ENCODE measurements around the gene GARIN5A.

The GARIN5A gene

GRCh38 chr19:50432221-50433028 is 44.2 kb downstream of the GARIN5A start, which contains the start of gene MYBPC2:
Gene MYBPC2 (plus strand): TSS chr19:50432892. CDS start chr19:50432954, 62 bp downstream.
- no peak for DNase-seq

- peak; percentile 92 for DNase-seq
Measured at GRCh38 chr19:50431343-50432220, 45.1 kb downstream of the GARIN5A start.

- DNase-seq = no peak
Measured at GRCh38 chr19:50430888-50431342, 45.7 kb downstream of the GARIN5A start.

- no peak for DNase-seq
Measured at GRCh38 chr19:50428772-50429463, 47.7 kb downstream of the GARIN5A start.

- peak; percentile 49 for DNase-seq
Measured at GRCh38 chr19:50427997-50428425, 48.6 kb downstream of the GARIN5A start.

GRCh38 chr19:50427318-50427925 is 49.2 kb downstream of the GARIN5A start:
- DNase-seq = no peak

GRCh38 chr19:50425581-50425980 is 51.1 kb downstream of the GARIN5A start:
- DNase-seq = no peak

GRCh38 chr19:50423279-50424113 is 53.2 kb downstream of the GARIN5A start:
- DNase-seq = no peak

GRCh38 chr19:50422397-50423278 is 54.0 kb downstream of the GARIN5A start:
- no peak for DNase-seq

- DNase-seq = no peak
Measured at GRCh38 chr19:50420808-50421207, 55.8 kb downstream of the GARIN5A start.

- DNase-seq = no peak
Measured at GRCh38 chr19:50420127-50420526, 56.5 kb downstream of the GARIN5A start.

- no peak for DNase-seq
Measured at GRCh38 chr19:50419580-50420035, 57.0 kb downstream of the GARIN5A start.

GRCh38 chr19:50419022-50419579 is 57.5 kb downstream of the GARIN5A start:
- no peak for DNase-seq

- DNase-seq = no peak
Measured at GRCh38 chr19:50418176-50419021, 58.2 kb downstream of the GARIN5A start, which contains the start of gene SPIB. Gene SPIB (plus strand): TSS chr19:50418938. CDS start chr19:50418963, 25 bp downstream.

- DNase-seq = no peak
Measured at GRCh38 chr19:50417111-50418081, 59.3 kb downstream of the GARIN5A start.
